Measurements from ENCODE around the gene CDYL.

DNA sequence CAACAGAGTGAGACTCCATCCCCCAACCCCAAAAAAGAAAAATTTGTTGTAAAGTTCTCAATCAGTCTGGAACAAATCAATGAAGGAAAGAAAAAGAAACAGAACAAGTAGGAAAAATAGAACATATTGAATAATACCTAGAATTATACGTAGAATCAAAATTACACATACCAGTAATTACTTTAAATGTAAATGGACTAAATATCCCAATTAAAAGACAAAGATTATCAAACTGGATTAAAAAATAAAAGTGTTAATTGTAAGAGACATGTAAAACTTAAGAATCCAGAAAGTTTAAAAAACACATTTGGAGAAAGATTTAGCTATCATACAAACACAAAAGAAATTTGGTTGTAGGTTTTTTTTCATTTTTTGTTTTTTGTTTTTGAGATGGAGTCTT, 12.3 kb upstream of the CDYL start:
- TF ChIP-seq, protein P1, sequence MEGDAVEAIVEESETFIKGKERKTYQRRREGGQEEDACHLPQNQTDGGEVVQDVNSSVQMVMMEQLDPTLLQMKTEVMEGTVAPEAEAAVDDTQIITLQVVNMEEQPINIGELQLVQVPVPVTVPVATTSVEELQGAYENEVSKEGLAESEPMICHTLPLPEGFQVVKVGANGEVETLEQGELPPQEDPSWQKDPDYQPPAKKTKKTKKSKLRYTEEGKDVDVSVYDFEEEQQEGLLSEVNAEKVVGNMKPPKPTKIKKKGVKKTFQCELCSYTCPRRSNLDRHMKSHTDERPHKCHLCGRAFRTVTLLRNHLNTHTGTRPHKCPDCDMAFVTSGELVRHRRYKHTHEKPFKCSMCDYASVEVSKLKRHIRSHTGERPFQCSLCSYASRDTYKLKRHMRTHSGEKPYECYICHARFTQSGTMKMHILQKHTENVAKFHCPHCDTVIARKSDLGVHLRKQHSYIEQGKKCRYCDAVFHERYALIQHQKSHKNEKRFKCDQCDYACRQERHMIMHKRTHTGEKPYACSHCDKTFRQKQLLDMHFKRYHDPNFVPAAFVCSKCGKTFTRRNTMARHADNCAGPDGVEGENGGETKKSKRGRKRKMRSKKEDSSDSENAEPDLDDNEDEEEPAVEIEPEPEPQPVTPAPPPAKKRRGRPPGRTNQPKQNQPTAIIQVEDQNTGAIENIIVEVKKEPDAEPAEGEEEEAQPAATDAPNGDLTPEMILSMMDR (IDR thresholded peaks at IDR 0.05; ENCODE audit: low read depth, low read length, poor library complexity, severe bottlenecking) = no peak
- no peak for TF ChIP-seq EZH2phosphoT487 (IDR thresholded peaks at IDR 0.05; ENCODE audit: borderline replicate concordance, low read length)

Measured in DOHH2 (cell line).